ENCODE data around the gene LUC7L3.
"Not testable (repeated sequence)": the region's sequence is repeated elsewhere in the genome, so short reads cannot be mapped to it uniquely, and the experiment has no call there.

Gene LUC7L3

GRCh38 chr17:50781167-50781566 is 61.8 kb downstream of the LUC7L3 start:
- no peak for DNase-seq (ENCODE audit: low read depth in 1 of 2, low spot score in 1 of 2)

- peak; percentile 73 to 75 for DNase-seq (ENCODE audit: low read depth in 1 of 2, low spot score in 1 of 2)
These were observed 63.8 kb downstream of the LUC7L3 start for GRCh38 chr17:50783193-50783660.

GRCh38 chr17:50783905-50784304 is 64.5 kb downstream of the LUC7L3 start:
- no peak for DNase-seq (ENCODE audit: low read depth in 1 of 2, low spot score in 1 of 2)

GRCh38 chr17:50785126-50785525 is 65.7 kb downstream of the LUC7L3 start:
- DNase-seq (ENCODE audit: low read depth in 1 of 2, low spot score in 1 of 2): no peak

- DNase-seq (ENCODE audit: low read depth in 1 of 2, low spot score in 1 of 2): no peak
These were observed 66.7 kb downstream of the LUC7L3 start for GRCh38 chr17:50785946-50786570.

- no peak for DNase-seq (ENCODE audit: low read depth in 1 of 2, low spot score in 1 of 2)
These were observed 67.7 kb downstream of the LUC7L3 start for GRCh38 chr17:50787106-50787505.

GRCh38 chr17:50790618-50791017 is 71.2 kb downstream of the LUC7L3 start:
- no peak for DNase-seq (ENCODE audit: low read depth in 1 of 2, low spot score in 1 of 2)

- no peak for DNase-seq (ENCODE audit: low read depth in 1 of 2, low spot score in 1 of 2)
These were observed 72.7 kb downstream of the LUC7L3 start for GRCh38 chr17:50792132-50792531.

GRCh38 chr17:50793007-50793406 is 73.6 kb downstream of the LUC7L3 start:
- no peak for DNase-seq (ENCODE audit: low read depth in 1 of 2, low spot score in 1 of 2)

- DNase-seq (ENCODE audit: low read depth in 1 of 2, low spot score in 1 of 2): no peak
These were observed 75.0 kb downstream of the LUC7L3 start for GRCh38 chr17:50794361-50794760.

GRCh38 chr17:50797135-50797810 is 77.9 kb downstream of the LUC7L3 start:
- no peak for DNase-seq (ENCODE audit: low read depth in 1 of 2, low spot score in 1 of 2)

GRCh38 chr17:50798424-50799288 is 79.3 kb downstream of the LUC7L3 start:
- DNase-seq (ENCODE audit: low read depth in 1 of 2, low spot score in 1 of 2): no peak

GRCh38 chr17:50799582-50799981 is 80.2 kb downstream of the LUC7L3 start:
- DNase-seq (ENCODE audit: low read depth in 1 of 2, low spot score in 1 of 2): no peak

- DNase-seq (ENCODE audit: low read depth in 1 of 2, low spot score in 1 of 2): no peak
These were observed 80.8 kb downstream of the LUC7L3 start for GRCh38 chr17:50800196-50800700.

GRCh38 chr17:50802609-50803571 is 83.5 kb downstream of the LUC7L3 start:
- no peak for DNase-seq (ENCODE audit: low read depth in 1 of 2, low spot score in 1 of 2)

- DNase-seq (ENCODE audit: low read depth in 1 of 2, low spot score in 1 of 2): no peak
These were observed 84.3 kb downstream of the LUC7L3 start for GRCh38 chr17:50803676-50804075.

- not testable (repeated sequence) for DNase-seq (ENCODE audit: low read depth in 1 of 2, low spot score in 1 of 2)
These were observed 85.5 kb downstream of the LUC7L3 start for GRCh38 chr17:50804749-50805475.

GRCh38 chr17:50805486-50805885 is 86.1 kb downstream of the LUC7L3 start:
- DNase-seq (ENCODE audit: low read depth in 1 of 2, low spot score in 1 of 2): no peak

Data from activated CD4-positive, alpha-beta T cell treated with anti-CD3 and anti-CD28 coated beads, Interleukin-2, amount 50 U/mL, for 24 hours (primary cell).